ENCODE results near the gene SSH3. TPM values are rescaled to one million over a fixed set of nuclear protein-coding genes. Genes with fewer than 3 reads are reported as not detected.
A peak's percentile ranks its signal among the peaks of the same experiment; 100 is the strongest.

Gene SSH3
- total and polyA plus RNA-seq, 2 of the 8 experiments (the other 6 are each of a cell fraction or from before 2014, with no cell fraction given): 16.9 to 19.8 TPM

- TF ChIP-seq SP1 (IDR thresholded peaks at IDR 0.05; ENCODE audit: low read depth, low read length) (no peak), YY1 (IDR thresholded peaks at IDR 0.05; ENCODE audit: low read depth, low read length) (peak; percentile 36; the same call in 1 of the 2 replicates), GTF2F1 (IDR thresholded peaks at IDR 0.05; ENCODE audit: borderline replicate concordance, low read depth, low read length) (no peak), CBX5 (IDR thresholded peaks at IDR 0.05; ENCODE audit: low read depth, low read length) (no peak), RAD21 (IDR thresholded peaks at IDR 0.05 in 1 of 2, conservative IDR thresholded peaks at IDR 0.05 in 1 of 2; ENCODE audit: low read depth in 2 of 2, low read length in 2 of 2) (peak; percentile 65 to 76), NRF1 (IDR thresholded peaks at IDR 0.05; ENCODE audit: low read depth, low read length) (no peak), CREB1 (IDR thresholded peaks at IDR 0.05) (no peak; the same call in 1 of the 2 replicates), MAFK (IDR thresholded peaks at IDR 0.05; ENCODE audit: low read depth, low read length) (no peak), SP2 (IDR thresholded peaks at IDR 0.05; ENCODE audit: low read length) (no peak), CEBPB (IDR thresholded peaks at IDR 0.05; ENCODE audit: low read depth, low read length) (no peak), NANOG (IDR thresholded peaks at IDR 0.05; ENCODE audit: insufficient read depth, low read depth, low read length, poor library complexity, severe bottlenecking) (no peak), EGR1 (IDR thresholded peaks at IDR 0.05; ENCODE audit: borderline replicate concordance, low read depth, low read length) (no peak), CTBP2 (IDR thresholded peaks at IDR 0.05; ENCODE audit: borderline replicate concordance, insufficient read depth, insufficient read length, low read length) (no peak), EP300 (IDR thresholded peaks at IDR 0.05; ENCODE audit: borderline replicate concordance in 1 of 2, low read depth in 2 of 2, low read length in 2 of 2) (no peak), SIX5 (IDR thresholded peaks at IDR 0.05; ENCODE audit: low read depth, low read length) (no peak), USF2 (IDR thresholded peaks at IDR 0.05; ENCODE audit: low read length) (no peak), PHF8 (conservative IDR thresholded peaks at IDR 0.05; ENCODE audit: low read depth, low read length) (no peak), ATF3 (IDR thresholded peaks at IDR 0.05; ENCODE audit: insufficient read depth, low read depth, low read length) (0 out of 2 replicates have a peak, but pooled peaks have one; percentile 24), ATF2 (IDR thresholded peaks at IDR 0.05; ENCODE audit: low read length) (no peak), JUND (IDR thresholded peaks at IDR 0.05; ENCODE audit: low read length) (peak; percentile 95), RFX5 (IDR thresholded peaks at IDR 0.05; ENCODE audit: borderline replicate concordance, low read depth, low read length) (no peak)
Observed at GRCh38 chr11:67351275-67352005, 48.1 kb downstream of the SSH3 start (continued).
